ENCODE data around the gene CTDNEP1.

CTDNEP1 gene

DNA sequence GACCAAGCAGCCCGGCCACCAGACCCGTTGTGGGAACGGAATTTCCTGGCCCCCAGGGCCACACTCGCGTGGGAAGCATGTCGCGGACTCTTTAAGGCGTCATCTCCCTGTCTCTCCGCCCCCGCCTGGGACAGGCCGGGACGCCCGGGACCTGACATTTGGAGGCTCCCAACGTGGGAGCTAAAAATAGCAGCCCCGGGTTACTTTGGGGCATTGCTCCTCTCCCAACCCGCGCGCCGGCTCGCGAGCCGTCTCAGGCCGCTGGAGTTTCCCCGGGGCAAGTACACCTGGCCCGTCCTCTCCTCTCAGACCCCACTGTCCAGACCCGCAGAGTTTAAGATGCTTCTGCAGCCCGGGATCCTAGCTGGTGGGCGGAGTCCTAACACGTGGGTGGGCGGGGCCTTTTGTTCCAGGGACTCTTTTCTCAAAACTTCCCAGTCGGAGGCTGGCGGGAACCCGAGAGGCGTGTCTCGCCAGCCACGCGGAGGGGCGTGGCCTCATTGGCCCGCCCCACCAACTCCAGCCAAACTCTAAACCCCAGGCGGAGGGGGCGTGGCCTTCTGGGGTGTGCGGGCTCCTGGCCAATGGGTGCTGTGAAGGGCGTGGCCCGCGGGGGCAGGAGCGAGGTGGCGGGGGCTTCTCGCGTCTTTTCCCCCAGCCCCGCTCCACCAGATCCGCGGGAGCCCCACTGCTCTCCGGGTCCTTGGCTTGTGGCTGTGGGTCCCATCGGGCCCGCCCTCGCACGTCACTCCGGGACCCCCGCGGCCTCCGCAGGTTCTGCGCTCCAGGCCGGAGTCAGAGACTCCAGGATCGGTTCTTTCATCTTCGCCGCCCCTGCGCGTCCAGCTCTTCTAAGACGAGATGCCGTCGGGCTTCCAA, 29.8 kb upstream of the CTDNEP1 start, which contains the start of gene SLC2A4:
TSS of gene SLC2A4 (plus strand) at position 645 of the 879 bp plus-strand sequence. CDS start at position 862, 217 bp downstream.
- ChIA-PET POLR2A (interaction anchor here (1.6 kb wide), 1 partner anchor 204 kb away, joined by 3 read pairs; no protein-coding TSS in a partner anchor), CTCF (interaction anchor here (0.6 to 8.4 kb wide), 18 partner anchors 9 to 406 kb away, joined by 3 to 80 read pairs (median 4); partner anchors contain the start of genes TP53 and WRAP53)
- DNase-seq (ENCODE audit: extremely low spot score), result peak; percentile 97
- no peak for TF ChIP-seq CTCF (IDR thresholded peaks at IDR 0.05; ENCODE audit: control extremely low read depth, extremely low read depth, low read depth, missing control alignments)

DNA sequence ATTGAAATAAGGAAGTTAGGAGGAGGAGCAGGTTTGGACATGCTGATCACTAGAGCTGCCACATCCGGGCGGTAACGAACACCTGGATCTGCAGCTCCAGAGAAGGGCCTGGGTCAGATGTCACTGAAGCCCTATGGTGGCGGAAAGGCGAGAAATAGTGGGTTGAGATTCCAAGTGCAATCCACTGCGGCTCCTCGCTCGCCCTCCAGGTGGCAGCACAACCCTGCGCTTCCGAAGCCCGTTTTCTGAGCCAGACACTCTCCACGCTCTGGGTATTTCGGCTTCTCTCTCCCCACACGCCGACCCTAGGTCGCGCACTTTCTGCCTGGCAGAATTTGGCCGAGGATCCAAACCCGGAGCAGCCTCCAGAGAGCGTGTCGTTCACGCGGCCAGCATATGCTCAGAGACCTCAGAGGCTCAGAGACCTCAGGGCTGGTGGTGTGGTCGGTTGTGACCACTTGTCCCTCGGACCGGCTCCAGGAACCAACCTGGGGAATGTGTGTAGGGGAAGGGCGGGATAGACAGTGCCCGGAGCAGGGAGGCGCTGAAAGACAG, 29.1 kb upstream of the CTDNEP1 start:
- TF ChIP-seq CTCF (IDR thresholded peaks at IDR 0.05; ENCODE audit: control extremely low read depth, extremely low read depth, low read depth, missing control alignments), result peak; percentile 95
- DNase-seq (ENCODE audit: extremely low spot score), result peak; percentile 89

GRCh38 chr17:7279448-7279847, 27.9 kb upstream of the CTDNEP1 start:
- TF ChIP-seq CTCF (IDR thresholded peaks at IDR 0.05; ENCODE audit: control extremely low read depth, extremely low read depth, low read depth, missing control alignments), result no peak
- POLR2A ChIA-PET, result no interaction called here
- DNase-seq (ENCODE audit: extremely low spot score), result no peak
- CTCF ChIA-PET, result interaction anchor here (0.8 to 2.8 kb wide), 6 partner anchors 13 to 408 kb away, joined by 3 to 7 read pairs (median 4); partner anchors contain the start of genes ACAP1, TP53 and WRAP53

More for the DNA sequence above, 29.1 kb upstream of the CTDNEP1 start:
- CTCF ChIA-PET, result interaction anchor here (0.6 to 8.4 kb wide), 22 partner anchors 12 to 407 kb away, joined by 3 to 80 read pairs (median 4); partner anchors contain the start of genes ACAP1, TP53 and WRAP53
- POLR2A ChIA-PET, result interaction anchor here (0.5 to 1.6 kb wide), 2 partner anchors 205 to 555 kb away, joined by 3 read pairs; no protein-coding TSS in a partner anchor

GRCh38 chr17:7266784-7267183, 15.2 kb upstream of the CTDNEP1 start:
- POLR2A ChIA-PET, result no interaction called here
- CTCF ChIA-PET, result interaction anchor here (1.4 to 2.2 kb wide), 2 partner anchors 14 to 30 kb away, joined by 8 to 11 read pairs; no protein-coding TSS in a partner anchor
- DNase-seq (ENCODE audit: extremely low spot score), result no peak
- TF ChIP-seq CTCF (IDR thresholded peaks at IDR 0.05; ENCODE audit: control extremely low read depth, extremely low read depth, low read depth, missing control alignments), result no peak

GRCh38 chr17:7263801-7264078, 12.2 kb upstream of the CTDNEP1 start:
- CTCF ChIA-PET, result interaction anchor here (2.3 kb wide), 1 partner anchor 32 kb away, joined by 9 read pairs; no protein-coding TSS in a partner anchor
- no peak for DNase-seq (ENCODE audit: extremely low spot score)
- TF ChIP-seq CTCF (IDR thresholded peaks at IDR 0.05; ENCODE audit: control extremely low read depth, extremely low read depth, low read depth, missing control alignments), result no peak
- POLR2A ChIA-PET, result no interaction called here
